HG02938 (cell line): ENCODE data around the gene GDF9.
A peak's percentile ranks its signal among the peaks of the same experiment; 100 is the strongest.
"Not testable (repeated sequence)": the region's sequence is repeated elsewhere in the genome, so short reads cannot be mapped to it uniquely, and the experiment has no call there.

ENCODE experiments used
- ATAC-seq: cut with Tn5 transposase; IDR thresholded peaks from one replicate; pipeline ENCODE4 v1.9.1; 2021; ENCODE audit warnings: mild to moderate bottlenecking, moderate library complexity; ENCODE audit not compliant: unreplicated experiment

The GDF9 gene

DNA sequence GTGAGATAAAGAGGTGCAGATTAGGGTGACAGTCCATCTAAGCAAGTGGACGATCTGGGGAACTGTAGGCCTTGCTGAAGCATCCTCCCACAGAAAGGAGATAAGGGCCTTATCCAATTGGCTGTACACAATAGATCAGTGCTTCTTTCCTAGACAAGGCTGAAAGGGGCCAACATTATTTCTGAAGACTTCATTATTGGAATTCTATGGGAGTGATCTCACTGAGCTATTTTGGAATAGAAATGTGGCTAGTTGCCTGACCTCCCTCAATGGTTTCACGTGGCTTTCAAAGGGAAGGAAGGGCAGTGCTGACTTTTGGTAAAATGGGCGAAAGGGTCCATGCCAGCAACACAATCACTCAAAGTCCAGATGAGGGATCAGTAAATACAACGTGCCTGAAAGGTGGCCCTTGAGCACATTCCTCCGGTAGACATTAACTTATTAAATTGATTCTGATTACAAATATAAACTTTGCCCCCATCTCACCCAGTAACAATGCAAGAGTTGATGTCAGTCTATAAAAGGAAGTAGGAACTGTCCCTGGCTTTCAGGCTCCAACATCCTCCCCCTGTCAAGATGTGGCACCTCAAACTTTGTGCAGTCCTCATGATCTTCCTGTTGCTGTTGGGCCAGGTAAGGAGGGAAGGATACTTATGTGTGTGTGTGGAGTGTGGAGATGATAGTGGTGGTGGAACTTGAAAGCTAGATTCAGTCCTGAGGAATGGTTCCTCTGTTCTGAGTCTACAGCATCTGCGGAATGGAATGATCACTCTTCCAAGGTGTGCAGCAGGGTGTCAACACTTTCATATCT, 7.1 kb upstream of the GDF9 start, which contains the start of gene LEAP2:
Gene LEAP2 (plus strand): TSS at position 550 of the 811 bp plus-strand sequence. CDS start 27 bp downstream, at position 577.
- no peak for ATAC-seq

DNA sequence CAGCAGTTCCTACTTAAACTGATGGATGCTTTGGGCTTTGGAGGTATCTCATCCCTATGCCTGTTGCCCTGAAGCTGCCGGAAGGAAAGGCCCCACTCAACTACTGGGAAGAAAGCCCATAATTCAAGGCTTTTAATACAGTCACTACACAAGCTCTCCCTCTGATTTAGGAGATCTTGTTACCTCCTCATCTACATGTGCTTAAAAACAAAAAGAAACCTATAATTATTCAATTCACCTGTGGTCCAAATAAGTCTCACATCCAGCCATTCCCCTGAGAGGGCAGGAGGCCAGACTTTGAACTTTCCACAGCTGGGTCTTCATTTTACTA, 6.5 kb upstream of the GDF9 start:
- no peak for ATAC-seq

DNA sequence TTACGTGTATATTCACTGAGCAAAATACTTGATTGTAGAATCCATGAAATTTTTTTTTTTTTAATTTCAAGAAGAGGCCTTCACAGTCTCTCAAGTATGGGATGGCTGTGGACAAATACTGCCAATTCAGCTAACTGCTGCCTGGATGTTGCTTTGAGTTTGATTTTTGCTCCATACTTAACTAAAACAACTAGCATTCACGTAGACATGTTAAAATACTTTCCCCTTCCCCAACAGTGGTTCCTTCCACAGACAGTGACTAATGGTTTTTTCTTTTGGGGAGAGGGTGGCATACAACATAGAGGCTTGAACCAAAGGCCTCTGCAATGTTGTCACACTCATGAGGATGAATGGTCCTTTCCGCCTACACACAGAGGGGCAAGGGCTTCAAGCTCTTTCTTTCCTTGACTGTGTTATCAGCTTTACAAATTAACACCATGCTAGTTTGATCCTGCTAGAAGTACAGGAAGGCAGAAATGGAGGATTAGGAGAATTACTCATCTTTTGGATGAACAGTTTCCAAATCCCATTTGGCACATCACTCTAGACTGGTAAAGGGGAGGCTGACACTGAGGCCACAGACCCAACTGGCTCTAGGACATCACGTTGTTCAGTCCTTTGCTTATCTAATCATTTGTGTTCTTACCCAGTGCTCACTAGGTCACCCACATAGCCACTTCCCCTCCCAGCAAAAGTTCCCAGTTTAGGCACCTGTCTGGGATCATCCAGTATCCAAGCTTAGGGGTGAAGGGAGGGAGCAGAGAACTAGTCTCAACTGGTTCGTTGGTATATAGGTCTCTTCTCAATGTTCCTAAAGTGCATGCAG, 5.4 kb upstream of the GDF9 start:
- no peak for ATAC-seq

DNA sequence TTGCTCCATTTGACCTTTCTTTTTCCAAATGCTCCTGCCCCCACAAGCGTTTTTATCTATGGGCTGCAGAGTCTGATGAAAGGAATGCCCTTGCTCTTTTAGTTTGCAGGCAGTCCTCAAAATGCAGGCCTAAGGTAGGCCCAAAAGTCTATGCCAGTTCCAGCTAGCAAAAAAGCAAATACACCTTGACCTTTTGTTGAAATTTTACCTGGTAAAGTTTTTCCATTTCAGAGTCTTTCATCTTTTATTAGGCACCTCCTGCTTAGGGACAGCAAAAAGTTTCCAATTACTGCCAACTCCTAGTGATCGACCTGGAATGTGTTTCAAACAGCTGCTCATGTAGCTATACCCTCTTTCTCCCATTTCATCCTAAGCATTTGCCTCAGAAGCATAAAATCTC, 4.5 kb upstream of the GDF9 start:
- ATAC-seq: no peak

DNA sequence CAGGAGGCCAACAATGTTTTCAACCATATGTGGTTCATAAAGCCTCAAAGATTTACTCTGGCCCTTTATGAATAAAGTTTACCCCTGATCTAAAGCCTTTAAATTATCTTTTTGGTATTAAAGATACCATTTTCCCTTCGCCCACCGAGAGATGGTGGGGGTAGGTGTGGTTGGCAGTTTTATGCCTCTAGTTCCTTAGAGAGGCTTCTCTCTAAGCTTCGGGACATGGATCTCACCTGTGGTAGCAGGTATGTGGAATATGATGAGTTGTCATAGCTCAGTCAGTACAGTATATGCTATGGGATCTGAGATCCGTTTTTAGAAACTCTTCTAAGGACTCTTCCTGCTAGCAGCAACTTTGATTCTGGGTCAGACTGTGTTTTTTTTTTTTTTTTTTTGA, 2.5 kb upstream of the GDF9 start:
- no peak for ATAC-seq

DNA sequence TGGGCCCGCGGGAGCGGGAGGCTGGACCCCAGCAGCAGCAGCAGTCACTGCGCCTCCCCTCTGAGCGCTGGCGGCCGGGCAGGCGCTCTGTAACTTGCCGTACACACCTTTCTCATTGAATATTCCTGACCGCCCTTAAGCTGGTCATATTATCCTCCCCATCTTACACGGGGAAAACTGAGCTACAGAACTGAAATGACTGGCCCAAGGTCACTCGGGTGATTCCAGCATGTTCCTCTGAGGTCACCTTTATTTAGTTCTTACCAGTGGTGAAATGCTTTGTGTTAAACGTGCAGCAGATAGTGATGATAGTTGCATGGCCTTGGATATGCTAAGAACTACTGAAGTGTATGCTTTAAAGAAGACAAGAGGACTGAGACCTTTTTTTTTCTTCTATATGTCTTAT, 780 bp upstream of the GDF9 start:
- ATAC-seq: no peak

DNA sequence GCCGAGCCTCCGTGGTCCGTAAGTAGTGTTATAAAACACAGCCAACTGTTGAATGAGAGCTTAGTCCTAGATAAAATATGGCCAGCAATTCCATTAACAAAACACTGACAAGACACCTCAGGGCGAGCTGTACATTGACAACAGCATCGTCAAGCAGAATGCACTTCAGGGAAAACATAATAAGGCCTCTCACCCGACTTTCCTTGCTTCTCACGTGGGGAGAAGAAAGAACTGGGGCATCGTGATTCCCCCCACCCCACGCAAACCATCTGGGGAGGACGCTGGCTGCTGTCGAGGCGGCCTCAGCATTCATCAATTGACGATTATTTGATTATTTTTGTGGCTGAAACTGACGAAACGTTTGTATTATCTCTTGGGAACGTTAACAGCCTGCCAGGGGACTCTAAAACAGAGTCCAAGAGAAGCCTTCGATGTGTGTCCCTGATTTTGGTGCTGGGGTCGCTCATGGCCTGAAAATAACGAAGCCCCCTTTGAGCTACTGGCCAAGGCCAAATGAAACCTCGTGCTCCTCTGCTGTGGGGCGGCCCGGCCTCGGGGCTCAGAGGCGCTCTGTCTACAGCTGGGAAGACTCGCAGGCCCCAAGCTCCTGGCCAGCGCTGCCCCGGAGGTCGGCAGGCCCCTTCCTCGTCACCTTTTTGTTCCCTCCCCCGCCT, 464 bp downstream of the GDF9 start:
- peak; percentile 15 for ATAC-seq

DNA sequence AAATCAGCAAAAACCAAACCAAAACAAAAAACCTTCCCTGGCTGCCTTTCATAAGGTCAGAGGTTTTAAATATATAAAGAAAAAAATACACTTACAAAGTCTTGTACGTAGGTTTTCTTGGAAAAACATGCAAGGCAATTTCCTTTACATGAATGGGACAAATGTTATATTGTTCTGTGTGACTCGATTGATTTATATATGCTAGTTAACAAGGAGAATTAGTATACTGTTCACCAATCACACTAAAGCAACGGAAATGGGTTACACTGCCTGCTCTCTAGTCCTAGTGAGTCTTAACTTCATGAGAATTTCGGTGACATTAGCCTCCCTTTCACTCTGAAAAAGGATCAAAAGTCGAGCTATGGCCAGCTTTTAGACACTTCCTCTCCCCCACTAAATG, 5.5 kb downstream of the GDF9 start:
- no peak for ATAC-seq

DNA sequence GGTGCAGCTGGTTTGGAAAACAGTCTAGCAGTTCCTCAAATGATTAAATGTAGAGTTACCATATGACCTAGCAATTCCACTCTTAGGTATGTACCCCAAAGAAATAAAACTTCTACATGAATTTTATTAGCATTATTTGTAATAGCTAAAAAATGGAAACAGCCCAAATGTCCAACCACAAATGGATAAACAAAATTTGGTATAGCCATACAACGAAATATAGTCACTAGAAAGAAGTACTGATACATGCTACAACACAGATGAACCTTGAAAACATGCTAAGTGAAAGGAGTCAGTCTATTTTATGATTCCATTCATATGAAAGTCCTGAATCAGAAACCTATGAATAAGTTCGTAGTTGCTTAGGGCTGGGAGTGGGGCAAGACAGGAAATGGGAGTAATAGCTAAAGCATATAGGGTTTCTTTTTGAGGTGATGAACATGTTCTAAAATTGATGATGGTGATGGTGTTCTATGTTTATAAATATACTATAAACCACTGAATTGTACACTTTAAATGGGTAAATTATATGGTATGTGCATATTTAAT, 6.3 kb downstream of the GDF9 start:
- ATAC-seq: no peak

DNA sequence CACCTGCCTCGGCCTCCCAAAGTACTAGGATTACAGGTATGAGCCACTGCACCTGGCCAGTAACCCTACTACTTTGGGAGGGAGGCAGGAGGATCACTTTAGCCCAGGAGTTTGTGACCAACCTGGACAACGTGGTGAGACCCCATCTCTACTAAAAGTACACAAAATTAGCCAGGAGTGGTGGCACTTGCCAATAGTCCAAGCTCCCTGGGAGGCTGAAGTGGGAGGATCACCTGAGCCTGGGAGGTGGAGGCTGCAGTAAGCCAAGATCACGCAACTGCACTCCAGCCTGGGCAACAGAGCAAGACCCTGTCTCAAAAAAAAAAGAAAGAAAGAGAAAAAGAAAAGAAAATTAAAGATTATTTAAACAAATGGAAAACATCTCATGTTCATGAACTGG, 10.3 kb downstream of the GDF9 start:
- no peak for ATAC-seq

DNA sequence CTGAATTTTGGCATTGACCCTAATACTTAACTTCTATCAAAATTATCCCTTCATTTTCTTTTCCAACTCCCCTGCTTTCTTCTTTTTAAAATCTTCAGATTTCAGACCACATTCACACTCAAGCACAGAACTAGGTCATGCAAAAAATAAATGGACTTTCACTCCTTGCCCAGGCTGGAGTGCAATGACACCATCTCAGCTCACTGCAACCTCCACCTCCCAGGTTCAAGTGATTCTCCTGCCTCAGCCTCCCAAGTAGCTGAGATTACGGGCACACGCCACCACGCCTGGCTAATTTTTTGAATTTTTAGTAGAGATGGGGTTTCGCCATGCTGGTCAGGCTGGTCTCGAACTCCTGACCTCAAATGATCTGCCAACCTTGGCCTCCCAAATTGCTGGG, 11.3 kb downstream of the GDF9 start:
- ATAC-seq: not testable (repeated sequence)

DNA sequence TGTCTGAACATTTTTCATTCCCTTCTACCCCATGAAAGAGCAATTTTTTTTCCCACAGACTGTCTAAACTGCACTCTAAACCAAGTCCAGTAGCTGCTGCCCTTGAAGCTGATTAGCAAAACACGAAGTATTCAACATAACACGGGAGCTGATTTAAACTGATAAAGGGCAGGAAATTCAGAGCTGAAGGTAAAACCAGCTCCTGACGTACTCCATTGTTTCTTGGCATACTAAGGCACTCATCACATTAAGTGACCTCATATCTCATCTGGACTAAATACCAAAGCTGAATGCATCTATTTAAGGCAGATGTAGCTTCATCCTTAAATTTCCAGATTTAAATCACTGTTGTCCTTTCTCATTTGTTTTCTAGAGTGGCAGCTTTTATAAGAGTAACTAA, 12.0 kb downstream of the GDF9 start:
- no peak for ATAC-seq

DNA sequence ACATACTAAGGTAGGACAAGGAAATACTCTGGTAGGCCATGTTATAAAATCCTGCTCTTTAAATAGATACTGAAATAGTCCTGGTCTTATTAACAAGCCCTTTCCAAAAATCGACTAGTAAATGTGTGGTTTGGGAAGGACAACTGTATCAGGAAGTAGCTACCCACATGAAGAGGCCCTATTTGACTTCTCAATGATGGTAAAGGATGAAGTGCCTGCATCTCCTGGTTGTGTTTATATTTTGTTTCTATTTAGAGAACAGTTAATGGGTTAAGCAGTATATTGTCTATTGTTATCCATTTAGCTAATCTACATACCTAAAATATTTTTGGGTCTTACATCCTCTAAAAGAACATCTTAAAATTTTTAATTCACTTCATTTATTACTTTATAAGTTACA, 12.5 kb downstream of the GDF9 start:
- no peak for ATAC-seq

DNA sequence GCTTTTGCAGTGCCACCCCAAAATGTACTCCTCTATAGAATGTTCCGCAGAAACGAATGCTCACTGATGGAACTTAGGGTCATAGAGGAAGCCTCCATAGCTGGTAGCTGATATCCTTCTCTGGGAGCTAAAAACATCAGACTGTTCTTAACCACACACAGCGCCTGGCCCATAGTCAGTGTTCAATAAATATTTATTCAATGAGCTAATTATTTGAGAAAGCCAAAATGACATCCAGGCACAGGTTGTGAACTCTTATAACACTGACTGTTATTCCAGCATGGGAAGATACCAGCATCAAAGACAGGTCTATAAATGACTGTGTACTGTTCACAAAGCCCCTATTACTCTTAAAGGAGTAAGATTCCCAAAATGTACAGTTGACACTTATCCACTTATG, 12.9 kb downstream of the GDF9 start:
- no peak for ATAC-seq

DNA sequence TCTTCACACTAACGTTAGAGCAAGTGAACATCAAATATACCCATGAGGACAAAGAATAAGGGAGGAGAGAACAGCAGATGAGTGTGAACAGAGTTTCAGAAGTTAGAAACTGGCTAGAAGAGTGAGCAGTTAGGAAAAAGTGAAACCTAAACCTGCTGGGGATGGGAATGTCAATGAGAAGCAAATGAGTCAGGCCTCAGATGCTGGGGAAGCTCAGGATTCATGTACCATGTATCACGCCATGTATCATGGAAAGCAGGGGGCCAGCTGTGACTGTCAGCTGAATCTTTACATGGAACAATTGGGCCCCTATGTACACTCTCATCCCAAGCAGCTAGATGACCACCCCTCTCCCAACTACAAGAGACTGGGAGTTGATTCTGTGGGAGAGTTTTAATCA, 16.2 kb downstream of the GDF9 start:
- ATAC-seq: no peak

DNA sequence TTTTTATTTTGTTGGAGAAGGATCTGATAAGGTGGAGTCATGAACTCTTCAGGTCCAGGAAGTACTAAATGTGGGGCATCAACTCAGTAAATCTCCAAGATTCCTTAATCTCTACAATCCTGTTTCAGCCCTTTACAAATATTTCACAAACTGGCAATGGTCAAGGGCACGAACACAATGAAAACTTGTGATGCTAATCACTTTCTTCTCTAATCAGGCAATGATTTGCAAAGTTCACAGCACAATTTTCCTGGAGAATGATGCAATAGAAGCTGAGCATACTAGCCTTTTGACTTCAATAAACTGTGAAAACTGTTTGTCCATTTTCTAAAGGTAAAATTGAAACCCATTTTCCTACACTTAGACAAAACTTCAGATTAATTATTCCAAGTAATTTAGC, 16.9 kb downstream of the GDF9 start:
- ATAC-seq: no peak

DNA sequence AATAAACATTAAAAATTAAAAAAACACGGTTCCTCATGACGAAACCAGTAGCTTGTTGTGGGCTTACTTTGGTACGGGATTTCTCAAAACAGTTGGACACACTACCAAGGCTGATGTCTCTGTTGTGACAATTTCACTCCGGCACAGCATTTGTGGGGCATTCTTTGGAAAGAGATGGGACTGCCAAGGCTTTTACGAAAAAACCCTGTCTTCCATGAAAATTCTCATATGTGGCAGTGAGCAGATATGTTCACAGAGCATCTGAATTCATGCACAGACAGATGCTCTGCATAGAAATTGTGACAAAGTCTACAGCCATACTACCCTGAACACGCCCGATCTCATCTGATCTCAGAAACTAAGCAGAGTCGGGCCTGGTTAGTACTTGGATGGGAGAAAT, 18.0 kb downstream of the GDF9 start:
- no peak for ATAC-seq

DNA sequence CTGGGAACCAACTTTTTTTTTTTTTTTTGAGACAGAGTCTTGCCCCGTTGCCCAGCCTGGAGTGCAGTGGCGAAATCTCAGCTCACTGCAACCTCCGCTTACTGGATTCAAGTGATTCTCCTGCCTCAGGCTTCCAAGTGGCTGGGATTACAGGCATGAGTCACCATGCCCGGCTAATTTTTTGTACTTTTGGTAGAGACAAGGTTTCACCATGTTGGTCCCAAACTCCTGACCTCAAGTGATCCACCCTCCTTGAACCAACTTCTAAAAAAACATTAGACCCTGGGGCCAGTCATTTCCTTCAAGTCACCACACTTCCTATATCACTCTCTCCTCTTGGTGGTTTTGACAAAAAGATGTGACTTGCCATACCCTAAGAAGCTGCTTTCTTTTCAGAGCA, 25.0 kb downstream of the GDF9 start:
- ATAC-seq: no peak

DNA sequence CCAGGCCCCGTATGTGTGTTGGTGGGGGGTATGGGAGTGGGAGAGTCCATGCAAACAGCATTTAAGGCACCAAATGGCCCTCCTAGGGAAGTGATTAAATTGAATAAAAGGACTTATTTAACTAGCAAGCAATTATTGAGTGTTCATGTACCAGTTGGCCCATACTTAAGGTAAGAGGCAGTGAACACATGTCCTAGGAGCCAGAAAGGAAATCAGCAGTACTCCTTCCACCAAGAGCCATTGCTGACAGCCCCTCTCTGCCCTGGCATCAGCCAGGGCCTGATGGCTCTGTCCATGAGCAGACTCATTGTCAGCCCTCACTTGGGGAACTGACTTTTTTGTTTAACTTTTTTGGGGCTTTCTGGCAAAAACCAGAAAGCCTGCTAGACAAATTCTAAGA, 25.4 kb downstream of the GDF9 start:
- no peak for ATAC-seq

DNA sequence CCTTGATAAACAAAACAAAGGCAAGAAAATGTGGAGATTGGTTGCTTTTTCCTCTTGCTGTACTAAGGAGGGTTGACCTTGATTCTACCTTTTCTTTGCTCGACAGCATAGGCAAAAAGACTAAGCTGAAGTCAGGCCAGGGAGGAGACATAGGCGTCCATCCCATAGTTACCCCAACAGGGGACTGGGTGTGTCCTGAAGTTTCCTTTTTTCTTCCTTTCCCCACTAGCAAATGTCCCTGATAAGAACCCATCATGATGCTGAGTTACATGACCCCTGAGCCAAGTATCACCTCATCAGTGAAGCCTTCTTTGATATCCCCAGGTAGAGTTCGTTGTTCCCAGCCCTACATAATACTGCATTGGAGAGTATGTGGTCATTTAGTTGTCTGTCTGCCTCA, 26.0 kb downstream of the GDF9 start:
- no peak for ATAC-seq
